LNCaP clone FGC (cell line): Measurements from ENCODE around the gene DNAJC3.
"Not testable (repeated sequence)": the region's sequence is repeated elsewhere in the genome, so short reads cannot be mapped to it uniquely, and the experiment has no call there.

Experiments
- DNase-seq: peaks from one replicate; pipeline ENCODE4 v3.0.0-alpha.2; 2011; ENCODE audit warnings: low read depth
- H3K4me3 ChIP-seq: 2 replicates; pipeline ENCODE4 v1.5.1; 2011; ENCODE audit warnings: mild to moderate bottlenecking, low read depth, low read length, control low read depth
- CTCF ChIP-seq: IDR thresholded peaks from 2 replicates; pipeline ENCODE4 v1.5.1; 2012; ENCODE audit warnings: mild to moderate bottlenecking; ENCODE audit not compliant: control insufficient read depth, insufficient read depth; ENCODE audit errors: extremely low read depth

Gene DNAJC3

GRCh38 chr13:95671597-95671996, 5.3 kb upstream of the DNAJC3 start:
- DNase-seq: no peak
- no peak overlapping the region for H3K4me3 ChIP-seq
- TF ChIP-seq CTCF: no peak

DNA sequence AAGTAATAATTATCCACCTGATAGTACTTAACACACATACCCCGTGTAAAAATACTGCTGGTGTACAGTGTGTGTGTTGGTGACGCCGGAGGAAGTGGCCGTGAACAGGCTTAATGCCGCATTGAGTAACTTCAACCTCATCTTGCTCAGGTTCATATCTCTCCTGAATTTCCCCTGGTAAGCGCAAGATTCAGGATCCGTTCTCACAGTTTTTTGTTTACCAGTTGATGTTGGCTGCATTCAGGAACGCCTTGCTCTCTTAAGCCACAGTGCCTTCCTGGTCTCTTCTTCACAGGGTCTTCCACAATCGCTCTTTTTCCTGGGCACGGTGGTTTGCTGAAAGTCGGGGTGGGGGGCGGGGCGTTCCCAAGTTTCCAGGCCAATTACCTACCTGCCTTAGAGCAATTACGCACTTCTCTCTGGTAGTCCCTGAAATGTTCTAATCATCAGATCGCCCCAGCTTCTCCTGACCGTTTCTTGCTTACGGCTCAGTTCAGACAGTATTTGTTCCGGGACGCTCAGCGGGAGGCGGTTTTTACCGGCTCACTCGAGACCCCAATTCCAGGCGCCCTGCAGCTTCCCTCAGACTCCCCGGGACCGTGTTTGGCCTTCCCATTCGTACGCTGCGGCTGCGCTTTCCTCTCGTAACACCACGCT, 706 bp upstream of the DNAJC3 start:
- no peak for TF ChIP-seq CTCF
- H3K4me3 ChIP-seq: peak overlapping the region; percentile 71
- no peak for DNase-seq

GRCh38 chr13:95677564-95678266, 776 bp downstream of the DNAJC3 start:
- TF ChIP-seq CTCF: no peak
- H3K4me3 ChIP-seq: peak overlapping the region; percentile 71
- no peak for DNase-seq

- TF ChIP-seq CTCF: no peak
- DNase-seq: no peak
- H3K4me3 ChIP-seq: no peak overlapping the region
Measured at GRCh38 chr13:95678967-95679366, 2.0 kb downstream of the DNAJC3 start.

DNA sequence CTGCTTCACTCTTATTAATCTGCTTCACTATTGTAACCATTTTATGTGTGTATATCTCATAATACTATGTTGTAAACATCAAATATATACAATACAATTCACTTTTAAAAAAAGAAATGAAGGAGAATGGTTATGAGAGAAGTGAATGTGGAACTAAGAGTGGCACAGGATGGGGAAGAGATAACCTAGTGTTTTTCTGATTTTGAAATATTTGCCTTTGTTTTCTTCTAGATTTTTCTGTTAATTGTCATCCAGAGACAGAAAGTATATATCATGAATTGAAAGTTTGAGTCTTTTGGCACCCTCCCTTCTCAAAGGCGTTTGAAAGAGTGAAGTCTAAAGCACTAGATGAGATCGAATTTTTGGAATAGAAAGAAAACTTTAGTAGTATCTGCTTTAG, 2.8 kb downstream of the DNAJC3 start:
- DNase-seq: no peak
- no peak overlapping the region for H3K4me3 ChIP-seq
- no peak for TF ChIP-seq CTCF

GRCh38 chr13:95684418-95684817, 7.5 kb downstream of the DNAJC3 start:
- DNase-seq: no peak
- H3K4me3 ChIP-seq: no peak overlapping the region
- TF ChIP-seq CTCF: no peak

DNA sequence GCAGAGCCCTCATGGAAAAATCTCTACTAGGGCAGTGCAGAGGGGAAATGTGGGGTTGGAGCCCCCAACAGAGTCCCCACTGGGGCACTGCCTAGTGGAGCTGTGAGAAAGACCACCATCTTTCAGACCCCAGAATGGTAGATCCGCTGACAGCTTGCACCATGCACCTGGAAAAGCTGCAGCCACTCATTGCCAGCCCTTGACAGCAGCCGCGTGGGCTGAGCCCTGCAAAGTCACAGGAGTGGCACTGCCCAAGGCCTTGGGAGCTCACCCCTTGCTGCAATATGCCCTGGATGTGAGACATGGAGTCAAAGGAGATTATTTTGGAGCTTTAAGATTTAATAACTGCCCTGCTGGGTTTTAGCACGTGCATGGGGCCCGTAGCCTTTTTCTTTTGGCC, 8.0 kb downstream of the DNAJC3 start:
- not testable (repeated sequence) for H3K4me3 ChIP-seq, DNase-seq
